Thyroid gland (tissue), 4 donors: ENCODE measurements around the gene CDKL1.

Experiments used
- CTCF ChIP-seq, 6 experiments: fragments of 200-600 bp in 3 of 6; fragments of 450-650 bp in 3 of 6; sonication (generic) in 3 of 6; IDR thresholded peaks; one replicate each; pipeline ENCODE4 v1.5.1; 2016 to 2019; ENCODE audit warnings: antibody characterized with exemption in 6 of 6, mild to moderate bottlenecking in 2 of 6, inconsistent platforms in 1 of 6, moderate library complexity in 1 of 6
- POLR2A ChIP-seq, 2 donors: fragments of 450-650 bp; IDR thresholded peaks; one replicate each; pipeline ENCODE4 v1.6.1; 2017; ENCODE audit warnings: antibody characterized with exemption in 2 of 2, mild to moderate bottlenecking in 2 of 2, moderate library complexity in 1 of 2

- TF ChIP-seq CTCF (IDR thresholded peaks at IDR 0.05), result peak in 4 of 6 experiments; percentile 34 to 70 (median 62)
- TF ChIP-seq POLR2A (IDR thresholded peaks at IDR 0.05), result no peak
These were observed 85.2 kb downstream of the CDKL1 start for GRCh38 chr14:50311337-50311971.
